Activated CD4-positive, alpha-beta T cell treated with anti-CD3 and anti-CD28 coated beads for 48 hours (primary cell): ENCODE data around the gene SPTAN1.
"Not testable (repeated sequence)": the region's sequence is repeated elsewhere in the genome, so short reads cannot be mapped to it uniquely, and the experiment has no call there.

Experiments used
- DNase-seq: peaks from one replicate; pipeline ENCODE4 v3.0.0-alpha.2; 2020

Gene SPTAN1

DNA sequence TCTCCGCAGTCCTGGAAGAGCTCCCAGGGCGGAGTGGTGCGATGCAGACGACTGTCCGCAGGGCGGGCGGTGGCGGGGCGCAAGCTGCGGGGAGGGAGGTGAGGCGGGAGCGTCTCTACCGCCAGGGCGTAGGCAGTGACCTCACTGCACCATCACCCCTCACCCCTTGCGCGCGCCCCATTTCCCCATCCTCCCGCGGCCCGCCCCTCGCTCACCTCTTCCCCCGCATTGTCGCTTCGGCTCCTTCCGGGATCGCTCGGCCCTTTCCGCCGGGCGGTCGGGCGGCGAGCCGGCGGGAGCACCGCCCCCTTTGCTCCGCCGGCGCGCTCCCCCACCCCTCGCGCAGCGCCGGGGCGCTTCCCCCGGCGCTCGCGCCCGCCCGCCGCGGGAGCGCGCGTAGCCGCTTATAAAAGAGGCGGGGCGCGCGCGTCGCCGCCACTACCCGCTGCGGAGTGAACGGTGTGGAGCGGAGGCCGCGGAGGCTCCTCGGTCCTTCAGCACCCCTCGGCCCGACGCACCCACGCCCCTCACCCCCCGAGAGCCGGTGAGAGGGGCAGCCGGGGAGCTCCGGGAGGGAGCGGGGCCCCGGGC, at the start of gene SPTAN1:
Gene SPTAN1, plus strand, starts transcription at position 435 of the 591 bp plus-strand sequence. CDS start 14,154 bp downstream, outside the sequence.
- DNase-seq, result peak; percentile 96

DNA sequence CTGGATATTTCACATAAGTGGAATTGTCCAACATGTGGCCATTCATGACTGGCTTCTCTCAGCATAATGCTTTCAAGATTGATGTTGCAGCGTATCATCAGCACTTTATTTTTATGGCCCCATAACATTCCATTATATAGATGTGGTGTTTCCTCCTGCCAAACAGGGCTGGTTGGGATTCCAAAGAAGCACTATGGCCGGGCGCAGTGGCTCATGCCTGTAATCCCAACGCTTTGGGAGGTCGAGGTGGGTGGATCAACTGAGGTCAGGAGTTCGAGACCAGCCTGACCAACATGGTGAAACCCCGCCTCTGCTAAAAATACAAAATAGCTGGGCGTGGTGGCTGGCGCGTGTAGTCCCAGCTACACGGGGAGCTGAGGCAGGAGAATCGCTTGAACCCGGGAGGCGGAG, 49.0 kb upstream of the SPTAN1 start:
- not testable (repeated sequence) for DNase-seq

DNA sequence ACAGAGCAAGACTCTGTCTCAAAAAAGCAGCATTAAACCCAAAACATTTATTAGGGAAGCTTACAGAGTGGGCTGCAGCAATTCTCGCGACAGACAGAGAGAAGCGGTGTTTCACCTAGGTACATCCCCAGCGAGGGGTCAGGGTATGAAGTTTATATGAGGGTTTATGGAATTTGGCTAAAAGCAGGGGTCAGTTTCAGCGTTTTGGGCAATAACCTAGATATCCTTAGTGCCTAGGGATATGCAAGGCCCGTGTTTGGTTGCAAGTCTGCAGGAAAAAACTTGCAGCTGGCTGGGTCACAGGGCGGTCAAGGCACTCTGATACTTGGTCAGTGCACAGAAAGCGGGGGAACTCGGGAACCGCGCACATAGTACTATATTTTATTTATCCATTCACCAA, 48.5 kb upstream of the SPTAN1 start:
- DNase-seq, result no peak

DNA sequence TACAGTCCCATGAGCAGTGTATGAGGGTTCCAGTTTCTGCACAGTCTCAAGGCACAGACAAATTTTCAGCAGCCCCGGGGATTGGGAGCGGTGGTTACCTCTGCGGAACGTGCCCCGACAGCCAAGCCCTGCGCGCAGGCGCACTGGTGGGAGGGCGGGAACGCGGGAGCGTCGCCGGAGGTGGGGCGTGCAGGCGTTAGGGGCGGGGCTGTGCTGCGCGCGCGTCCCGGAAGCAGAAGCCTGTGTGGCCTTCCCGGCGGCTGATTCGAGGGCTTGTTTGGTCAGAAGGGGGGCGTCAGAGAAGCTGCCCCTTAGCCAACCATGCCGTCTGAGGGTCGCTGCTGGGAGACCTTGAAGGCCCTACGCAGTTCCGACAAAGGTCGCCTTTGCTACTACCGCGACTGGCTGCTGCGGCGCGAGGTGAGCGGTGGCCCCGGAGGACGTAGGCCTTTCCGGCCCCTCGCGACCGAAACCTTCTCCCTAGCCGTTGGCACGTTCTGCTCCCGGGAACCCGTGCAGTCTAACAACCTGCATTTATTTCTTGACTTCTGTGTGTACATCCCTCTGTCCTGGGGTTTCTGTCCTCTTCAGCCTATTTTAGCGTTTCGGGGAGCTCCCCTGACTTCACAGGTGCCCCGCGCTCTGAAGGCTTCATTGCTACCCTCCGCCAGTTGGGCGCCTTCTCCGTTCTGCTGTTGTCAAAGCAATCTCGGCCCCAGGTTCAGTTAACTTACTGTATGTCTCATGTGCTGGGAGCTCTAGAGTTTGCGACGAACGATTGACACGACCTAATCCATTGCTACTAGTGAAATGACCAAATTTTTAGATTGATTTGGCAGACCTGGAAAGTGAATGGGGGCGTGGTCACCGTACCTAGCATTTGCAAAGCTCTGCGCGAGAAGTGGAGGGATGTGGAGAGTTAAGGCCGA, 47.6 kb upstream of the SPTAN1 start, which contains the start of gene GLE1:
Gene GLE1, plus strand, starts transcription at position 235 of the 929 bp plus-strand sequence. Its CDS starts 87 bp downstream, at position 322.
- peak; percentile 98 for DNase-seq

DNA sequence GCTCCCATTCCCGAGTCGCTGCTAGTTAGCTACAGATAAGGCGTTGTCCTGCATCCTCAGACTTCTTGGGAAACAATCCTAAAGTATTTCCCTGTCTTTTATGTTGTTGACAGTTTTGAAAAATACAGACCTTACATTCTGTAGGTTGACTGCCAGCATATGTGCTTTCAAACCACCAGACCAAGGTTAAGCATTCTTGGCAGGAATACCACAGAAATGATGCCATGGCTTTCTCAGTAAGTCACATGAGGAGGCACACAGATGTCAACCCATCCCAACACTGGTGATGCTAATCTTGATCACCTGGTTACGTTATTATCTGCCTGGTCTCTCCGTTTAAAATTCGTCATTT, 47.0 kb upstream of the SPTAN1 start:
- DNase-seq, result no peak

DNA sequence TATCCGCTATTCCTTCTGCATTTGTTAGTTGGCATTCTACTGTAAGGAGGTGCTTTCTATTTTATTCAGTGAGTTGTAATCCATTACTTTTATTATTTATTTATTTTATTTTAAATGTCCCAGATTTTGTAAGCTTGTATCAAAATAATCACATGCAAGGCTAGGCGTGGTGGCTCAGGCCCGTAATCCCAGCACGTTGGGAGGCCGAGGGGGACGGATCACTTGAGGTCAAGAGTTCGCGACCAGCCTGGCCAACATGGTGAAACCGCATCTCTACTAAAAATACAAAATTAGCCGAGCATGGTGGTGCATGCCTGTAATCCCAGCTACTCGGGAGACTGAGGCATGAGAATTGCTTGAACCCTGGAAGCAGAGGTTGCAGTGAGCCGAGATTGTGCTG, 46.5 kb upstream of the SPTAN1 start:
- DNase-seq, result not testable (repeated sequence)

DNA sequence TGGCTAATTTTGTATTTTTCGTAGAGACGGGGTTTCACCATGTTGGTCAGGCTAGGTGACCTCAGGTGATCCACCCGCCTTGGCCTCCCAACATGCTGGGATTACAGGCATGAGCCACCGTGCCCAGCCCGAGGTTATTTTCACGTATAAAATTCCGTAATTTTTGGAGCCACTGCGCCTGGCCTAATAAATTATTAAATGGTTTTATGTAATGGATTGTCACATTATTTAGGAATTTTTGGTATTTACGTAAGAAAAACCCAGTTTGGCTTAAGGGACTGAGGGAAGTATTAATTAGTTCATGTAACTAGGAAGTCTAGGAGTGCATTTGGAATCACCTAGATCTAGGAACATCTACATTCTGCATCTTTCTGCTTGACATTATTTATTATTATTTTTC, 39.6 kb upstream of the SPTAN1 start:
- DNase-seq, result no peak

DNA sequence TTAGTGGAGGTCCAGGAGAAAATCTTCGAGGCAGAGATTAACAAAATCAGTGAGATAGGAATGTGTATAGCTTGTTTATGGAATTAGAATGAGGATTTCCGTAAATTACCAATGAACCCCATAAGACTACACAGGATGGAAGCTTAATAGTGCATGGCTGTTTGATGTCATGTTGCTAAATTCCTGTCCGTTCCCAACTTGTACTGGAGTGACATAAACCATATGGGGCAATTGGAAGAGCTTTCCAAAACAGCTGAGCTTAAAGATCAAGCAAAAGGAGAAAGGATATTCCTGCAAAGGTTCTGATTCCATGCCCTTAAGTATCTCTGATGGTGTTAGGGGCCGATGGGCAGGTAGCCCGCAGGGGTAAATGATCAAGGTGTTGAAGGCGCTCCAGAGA, 30.4 kb upstream of the SPTAN1 start:
- no peak for DNase-seq

DNA sequence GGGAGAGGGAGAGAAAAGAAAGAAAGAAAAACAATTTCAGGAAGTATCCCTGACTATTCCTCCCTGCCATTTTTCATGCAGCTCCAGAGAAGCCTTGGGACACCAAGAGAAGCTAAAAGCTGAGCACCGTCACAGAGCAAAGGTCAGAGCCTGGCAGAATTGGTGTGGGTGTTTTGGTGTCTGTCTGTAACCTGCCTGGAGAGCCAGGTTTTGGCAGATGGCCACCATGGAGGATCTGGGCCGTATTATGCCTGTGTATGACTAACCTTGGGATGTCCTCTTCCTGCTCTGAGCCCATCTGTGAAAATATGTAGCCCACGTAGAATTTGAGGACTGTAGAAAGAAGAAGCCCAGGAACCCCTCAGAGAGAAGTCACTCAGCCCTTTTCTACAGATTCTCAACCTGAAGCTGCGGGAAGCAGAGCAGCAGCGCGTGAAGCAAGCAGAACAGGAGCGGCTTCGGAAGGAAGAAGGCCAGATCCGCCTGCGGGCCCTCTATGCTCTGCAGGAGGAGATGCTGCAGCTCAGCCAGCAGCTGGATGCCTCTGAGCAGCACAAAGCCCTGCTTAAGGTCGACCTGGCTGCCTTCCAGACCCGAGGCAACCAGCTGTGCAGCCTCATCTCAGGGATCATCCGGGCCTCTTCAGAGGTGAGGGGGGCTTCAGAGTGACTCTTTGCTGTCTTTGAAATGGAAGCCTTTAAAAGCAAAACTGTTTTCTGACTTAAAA, 29.0 kb upstream of the SPTAN1 start:
- DNase-seq, result no peak

DNA sequence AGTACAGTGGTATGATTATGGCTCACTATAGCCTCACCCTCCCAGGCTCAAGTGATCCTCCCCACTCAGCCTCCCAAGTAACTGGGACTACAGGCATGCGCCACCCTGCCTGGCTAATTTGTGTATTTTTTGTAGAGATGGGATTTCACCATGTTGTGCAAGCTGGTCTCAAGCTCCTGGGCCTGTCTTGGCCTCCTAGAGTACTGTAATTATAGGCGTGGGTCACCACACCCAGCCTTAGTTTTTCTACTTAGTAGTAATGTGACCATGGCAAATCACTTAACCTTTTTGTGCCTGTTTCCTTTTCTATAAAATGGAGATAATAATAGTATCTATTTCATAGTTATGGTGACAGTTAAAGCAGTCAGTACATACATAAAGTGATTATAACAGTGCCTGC, 25.7 kb upstream of the SPTAN1 start:
- no peak for DNase-seq

DNA sequence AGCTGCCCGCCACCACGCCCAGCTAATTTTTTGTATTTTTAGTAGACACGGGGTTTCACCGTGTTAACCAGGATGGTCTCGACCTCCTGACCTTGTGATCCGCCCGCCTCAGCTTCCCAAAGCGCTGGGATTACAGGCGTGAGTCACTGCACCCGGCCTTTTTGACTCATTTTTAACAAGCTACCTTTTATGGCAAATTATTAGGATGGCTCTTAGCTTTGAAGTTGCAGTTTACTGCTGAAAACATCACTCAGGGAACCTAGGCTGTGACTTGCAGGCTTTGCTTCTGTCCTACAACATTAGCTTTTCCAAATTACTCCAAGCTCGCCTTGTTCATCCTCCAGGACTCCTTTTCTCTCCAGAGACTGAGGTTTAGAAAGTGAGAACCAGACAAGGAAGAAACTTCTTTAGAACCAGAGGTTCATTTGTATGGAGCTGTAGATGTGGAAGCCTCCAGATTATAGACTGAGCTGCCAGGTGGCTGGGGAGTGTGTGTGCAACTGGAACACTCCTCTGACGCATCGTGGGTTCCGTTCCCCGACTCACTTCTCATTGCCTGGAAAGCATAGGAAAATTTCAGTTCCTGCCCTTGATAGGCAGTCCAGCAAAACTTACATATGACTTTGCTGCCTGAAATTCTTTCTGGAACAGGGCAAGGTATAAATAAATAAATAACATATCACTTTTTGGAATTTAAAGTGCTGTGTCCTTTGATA, 23.8 kb upstream of the SPTAN1 start:
- no peak for DNase-seq

DNA sequence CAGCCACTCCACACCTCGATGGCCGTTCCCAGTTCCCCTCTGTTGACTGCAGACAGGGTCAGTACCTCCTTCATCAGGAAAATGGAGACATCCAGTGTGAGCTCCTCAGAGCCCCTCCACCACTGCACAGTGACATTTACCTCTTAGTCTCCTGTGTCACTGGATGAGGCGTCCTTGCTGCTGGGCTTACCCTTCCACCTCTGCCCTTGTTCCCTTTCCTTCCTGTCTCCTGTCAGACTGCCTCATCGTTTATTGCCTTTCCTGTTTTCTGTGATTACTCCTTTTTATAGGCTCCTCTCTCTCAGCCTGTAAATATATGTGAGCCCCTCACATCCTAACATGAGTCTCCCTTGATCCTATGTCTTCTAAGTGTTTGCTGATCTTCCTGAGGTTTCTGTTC, 23.2 kb upstream of the SPTAN1 start:
- DNase-seq, result no peak

DNA sequence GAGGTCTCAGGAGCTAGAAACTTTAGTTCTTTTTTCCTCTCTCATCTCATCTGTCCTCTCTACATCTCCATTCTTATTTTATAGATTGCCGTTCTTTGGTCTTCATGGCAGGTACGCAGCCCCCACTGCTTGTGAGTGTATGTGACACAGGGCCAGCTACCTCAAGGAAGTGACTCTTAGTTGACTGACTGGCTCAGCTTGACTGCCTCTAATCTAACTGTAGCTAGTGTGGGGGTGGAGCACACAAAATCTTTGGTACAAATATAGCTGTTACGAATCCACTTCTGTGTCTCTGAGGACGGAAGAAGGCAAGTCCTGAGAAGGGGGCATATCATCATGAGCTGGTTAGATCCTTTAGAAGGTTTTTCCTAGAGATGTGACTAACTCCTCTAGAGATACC, 19.8 kb upstream of the SPTAN1 start:
- no peak for DNase-seq

DNA sequence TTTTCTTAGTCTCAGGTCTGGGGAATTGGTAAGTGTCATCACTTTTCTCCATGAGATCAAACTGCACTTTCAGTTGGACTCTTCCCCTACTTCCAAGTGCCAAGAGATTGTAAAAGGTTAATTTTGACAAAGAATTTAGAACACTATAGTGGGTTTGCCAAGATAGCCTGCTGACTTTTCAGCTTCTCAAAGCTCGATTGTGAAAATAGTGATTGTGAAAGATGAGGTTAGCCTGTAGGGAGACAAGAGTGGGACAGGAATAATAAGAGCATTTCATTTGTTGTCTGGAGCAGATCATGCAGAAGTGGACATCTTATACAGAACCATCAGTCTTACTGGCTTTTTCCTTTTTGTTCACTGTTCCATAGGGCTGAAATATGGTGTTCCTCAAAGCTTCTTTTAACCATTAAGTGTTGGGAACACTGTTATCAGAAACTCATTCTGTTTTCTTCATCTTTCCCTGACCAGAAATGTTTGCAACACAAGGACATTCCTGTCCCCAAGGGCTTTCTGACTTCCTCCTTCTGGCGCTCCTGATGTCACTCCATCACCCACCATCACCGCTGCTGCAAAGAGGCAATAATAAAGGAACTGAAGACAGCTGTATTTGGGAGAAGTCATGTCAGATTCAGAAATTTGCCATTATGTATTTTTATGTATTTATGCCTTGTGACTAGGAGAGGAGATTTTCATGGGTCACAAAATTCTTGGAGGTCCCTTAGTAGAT, 11.6 kb upstream of the SPTAN1 start:
- DNase-seq, result no peak

DNA sequence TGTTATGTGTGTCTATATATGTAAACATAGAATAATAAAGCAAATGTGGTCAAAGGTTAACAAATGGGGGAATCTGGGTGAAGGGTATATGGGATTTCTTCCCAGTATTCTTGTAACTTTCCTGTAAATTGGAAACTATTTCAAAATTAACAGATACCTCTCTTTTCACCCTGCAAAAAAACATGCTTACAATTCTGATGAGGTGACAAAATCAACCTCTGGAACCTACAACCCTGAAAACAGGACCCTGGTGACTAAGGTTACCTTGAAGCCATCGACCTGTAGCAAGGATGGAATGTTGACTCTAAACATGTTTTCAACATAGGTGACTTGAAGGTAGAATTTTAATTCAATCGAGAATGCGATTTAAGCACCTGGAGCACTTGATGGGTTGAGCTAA, 5.9 kb upstream of the SPTAN1 start:
- DNase-seq, result no peak

DNA sequence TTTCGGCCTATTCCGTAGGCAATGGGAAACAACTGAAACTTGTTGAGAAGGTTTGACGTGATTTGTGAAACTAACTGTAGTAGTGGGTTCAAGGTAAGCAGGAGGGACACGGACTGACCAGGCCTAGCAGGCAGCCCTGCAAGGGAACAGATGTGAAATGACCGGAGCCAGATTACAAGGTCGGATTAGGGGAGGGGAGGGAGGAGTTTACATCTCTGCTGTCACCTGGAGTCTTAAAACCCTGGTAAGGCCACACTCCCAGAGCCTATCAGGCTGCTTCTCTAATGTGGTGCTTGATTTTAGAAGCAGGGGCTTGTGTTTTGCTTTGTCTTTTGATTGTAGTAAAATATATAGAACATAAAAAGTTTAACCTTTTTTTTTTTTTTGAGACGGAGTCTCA, 3.5 kb upstream of the SPTAN1 start:
- DNase-seq, result no peak

DNA sequence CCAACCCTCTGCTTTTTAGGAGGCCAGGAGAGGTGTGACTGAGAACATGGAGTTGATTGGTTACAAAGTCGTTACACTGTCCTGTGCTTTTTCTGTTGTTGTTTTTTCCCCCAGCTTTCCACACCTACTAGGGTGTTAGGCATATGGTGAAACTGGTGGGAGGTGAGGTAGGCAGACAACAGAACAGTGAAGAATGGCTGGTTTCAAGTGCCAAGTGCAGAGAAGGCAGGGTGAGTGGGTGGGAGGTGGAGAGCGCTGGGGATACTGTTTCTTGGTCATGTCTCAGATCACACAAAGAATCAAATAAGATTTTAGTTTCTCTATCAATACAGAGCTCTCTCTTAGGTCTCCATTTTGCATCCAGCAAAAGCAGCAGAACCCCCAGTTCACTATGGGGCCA, 2.2 kb upstream of the SPTAN1 start:
- DNase-seq, result peak; percentile 67

DNA sequence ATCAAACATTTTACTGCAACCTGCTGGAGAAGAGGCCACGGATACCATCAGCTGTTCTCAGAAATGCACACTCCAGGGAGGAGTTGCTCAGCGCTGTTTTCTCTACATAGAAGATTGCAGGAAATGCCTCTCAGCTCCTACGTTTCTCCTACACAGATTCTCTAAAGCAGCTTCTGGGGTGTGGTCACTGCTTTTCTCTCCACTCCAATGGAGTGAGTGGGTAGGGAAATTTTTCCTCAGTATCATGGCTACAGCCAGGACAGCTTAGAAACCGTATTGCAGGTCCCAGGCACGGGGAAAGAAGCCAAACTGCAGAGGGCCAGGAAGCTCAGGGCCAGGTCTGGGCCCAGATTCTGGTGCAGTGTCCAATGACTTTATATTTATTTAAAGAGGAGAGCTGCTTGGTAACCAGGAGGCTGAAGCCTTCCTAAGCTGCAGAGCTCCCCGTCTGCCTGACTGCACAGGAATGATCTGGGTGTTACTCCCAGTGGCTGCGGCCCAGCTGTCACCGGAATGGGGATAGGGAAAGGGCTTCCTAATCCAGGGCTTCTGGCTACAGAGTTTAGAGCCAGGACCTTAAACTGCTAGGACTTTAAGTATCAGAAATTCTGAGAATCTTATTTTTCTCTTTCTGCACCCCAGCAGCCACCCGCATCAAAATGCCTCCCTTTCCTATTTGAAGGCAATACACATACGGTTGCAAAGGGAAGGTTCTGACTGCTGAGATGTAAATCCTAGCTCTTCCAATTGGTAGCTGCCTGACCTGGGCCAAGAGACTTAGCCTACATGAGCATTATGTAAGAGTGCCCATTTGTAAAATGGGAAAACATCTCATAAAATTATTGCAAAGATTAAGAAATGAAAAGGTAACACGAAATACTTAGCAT, 1.4 kb upstream of the SPTAN1 start:
- no peak for DNase-seq

DNA sequence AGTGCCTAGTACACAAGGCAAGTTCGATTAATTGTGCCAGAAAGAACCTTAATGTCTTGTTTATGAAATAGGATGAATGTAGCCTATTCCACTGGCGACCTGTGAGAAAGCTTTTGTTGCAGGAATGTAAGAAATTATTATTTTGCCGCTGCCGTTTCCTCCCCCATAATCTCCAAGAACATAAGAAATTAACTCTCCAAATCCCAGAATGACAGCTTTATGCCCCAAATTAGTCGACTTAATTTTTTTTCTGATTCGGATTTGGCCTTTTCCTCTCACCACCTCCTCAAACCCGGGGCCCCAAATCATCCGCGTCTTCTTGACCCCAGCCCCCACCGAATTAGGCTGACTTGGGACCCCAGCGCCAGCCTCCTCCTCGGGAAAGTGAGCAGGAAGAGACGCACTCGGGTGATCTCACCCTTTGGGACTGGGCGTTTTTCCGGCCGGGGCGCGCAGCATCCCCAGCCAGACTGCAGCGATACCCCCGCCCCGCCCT, 682 bp upstream of the SPTAN1 start:
- no peak for DNase-seq

DNA sequence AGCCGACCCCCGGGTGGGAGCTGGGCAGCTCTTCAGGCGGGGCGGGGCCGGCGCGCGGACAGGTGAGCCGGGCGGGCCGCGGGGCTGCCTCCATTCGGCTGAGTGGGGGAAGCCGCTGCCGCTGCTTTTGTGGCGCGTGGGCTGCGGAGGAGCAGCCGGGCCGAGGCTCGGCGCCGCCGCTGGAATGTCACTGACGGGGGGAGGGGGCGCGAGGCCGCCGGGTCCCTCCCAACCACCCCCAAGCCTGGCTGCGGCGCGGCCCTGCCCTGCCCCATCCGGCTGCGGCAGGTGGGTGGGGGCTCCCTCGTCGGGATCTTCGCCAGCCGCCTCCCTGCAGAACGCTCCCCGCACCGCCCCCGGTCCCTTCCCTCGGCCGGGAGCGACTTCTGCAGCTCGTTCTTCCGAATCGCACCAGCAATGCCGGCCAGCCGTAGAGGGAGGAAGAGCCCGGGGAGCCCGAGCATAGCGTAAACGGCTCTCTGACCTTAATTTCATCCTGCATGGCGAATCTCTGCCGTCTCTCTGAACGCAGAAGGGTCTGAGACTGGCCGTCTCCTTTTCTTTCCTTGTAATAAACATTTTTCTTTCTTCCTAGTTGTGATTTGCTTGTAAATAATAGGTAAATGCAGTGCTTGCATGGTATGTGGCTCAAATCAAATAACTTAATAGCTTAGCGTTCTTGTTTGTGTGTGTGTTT, 505 bp downstream of the SPTAN1 start:
- DNase-seq, result peak; percentile 60
